Hepatocyte (in vitro differentiated cells): ENCODE results near the gene PDE3B. TPM values are rescaled to one million over a fixed set of nuclear protein-coding genes. Genes with fewer than 3 reads are reported as not detected.
"Not testable (repeated sequence)": the region's sequence is repeated elsewhere in the genome, so short reads cannot be mapped to it uniquely, and the experiment has no call there.

ENCODE experiments used
- DNase-seq: peaks from one replicate; pipeline ENCODE4 v3.0.0-alpha.2; 2016; ENCODE audit warnings: low spot score
- H2AFZ ChIP-seq: fragments of 200-600 bp; sonication (generic); 2 replicates; pipeline ENCODE4 v1.6.0; 2016; ENCODE audit warnings: antibody characterized with exemption, mild to moderate bottlenecking
- H3K27ac ChIP-seq: fragments of 200-600 bp; sonication (generic); 2 replicates; pipeline ENCODE4 v1.5.1; 2016; ENCODE audit warnings: mild to moderate bottlenecking
- H3K27me3 ChIP-seq: fragments of 200-600 bp; sonication (generic); 2 replicates; pipeline ENCODE4 v1.6.1; 2016
- H3K36me3 ChIP-seq: fragments of 200-600 bp; sonication (generic); replicated peaks from 2 replicates; pipeline ENCODE4 v1.5.1; 2016; ENCODE audit warnings: low read depth; ENCODE audit not compliant: insufficient read depth
- H3K4me1 ChIP-seq: fragments of 200-600 bp; sonication (generic); 2 replicates; pipeline ENCODE4 v1.5.1; 2016; ENCODE audit warnings: mild to moderate bottlenecking, moderate library complexity; ENCODE audit not compliant: insufficient read depth
- H3K4me2 ChIP-seq: fragments of 200-600 bp; sonication (generic); 2 replicates; pipeline ENCODE4 v1.6.0; 2016
- H3K4me3 ChIP-seq: fragments of 200-600 bp; sonication (generic); 2 replicates; pipeline ENCODE4 v1.5.1; 2016; ENCODE audit warnings: mild to moderate bottlenecking
- H3K79me2 ChIP-seq: fragments of 200-600 bp; sonication (generic); 2 replicates; pipeline ENCODE4 v1.6.0; 2017; ENCODE audit warnings: mild to moderate bottlenecking
- H3K9me2 ChIP-seq: fragments of 200-600 bp; sonication (generic); replicated peaks from 2 replicates; pipeline ENCODE4 v1.6.0; 2017; ENCODE audit warnings: mild to moderate bottlenecking; ENCODE audit not compliant: insufficient read depth
- H3K9me3 ChIP-seq: fragments of 200-600 bp; sonication (generic); 2 replicates; pipeline ENCODE4 v1.5.1; 2016; ENCODE audit warnings: low read depth, mild to moderate bottlenecking
- H4K20me1 ChIP-seq: fragments of 200-600 bp; sonication (generic); 2 replicates; pipeline ENCODE4 v1.6.0; 2016; ENCODE audit warnings: mild to moderate bottlenecking; ENCODE audit not compliant: insufficient read depth, poor library complexity, severe bottlenecking
- CTCF ChIP-seq: fragments of 200-600 bp; sonication (generic); IDR thresholded peaks from 2 replicates; pipeline ENCODE4 v1.5.1; 2016; ENCODE audit warnings: antibody characterized with exemption, mild to moderate bottlenecking; ENCODE audit not compliant: poor library complexity
- EZH2 ChIP-seq: fragments of 200-600 bp; sonication (generic); IDR thresholded peaks from 2 replicates; pipeline ENCODE4 v1.6.1; 2016; ENCODE audit warnings: antibody characterized with exemption, mild to moderate bottlenecking, borderline replicate concordance
- EZH2phosphoT487 ChIP-seq: fragments of 200-600 bp; sonication (generic); IDR thresholded peaks from one replicate; pipeline ENCODE4 v1.6.1; 2018; ENCODE audit warnings: antibody characterized with exemption, mild to moderate bottlenecking, low read depth, moderate library complexity; ENCODE audit not compliant: unreplicated experiment, severe bottlenecking
- WGBS: methylation state at CpG from one replicate; pipeline ENCODE4 v1.1.6; 2016; ENCODE audit warnings: low lambda C conversion rate; ENCODE audit errors: missing lambda C conversion rate; 5-methylcytosine and 5-hydroxymethylcytosine counted together
- polyA plus RNA-seq: library from polyadenylated mRNA; unstranded; fragments of >200 nt; fragmentation: Nextera tagmentation; extraction: Ambion mirVana; gene quantifications from 2 replicates; pipeline ENCODE4 v1.2.1, GENCODE V29; 2016
- total RNA-seq: library from RNA; depleted of rRNA; stranded (reverse); fragments of >200 nt; gene quantifications from 2 replicates; pipeline ENCODE4 v1.2.3, GENCODE V29; 2014

PDE3B gene
- total and polyA plus RNA-seq, 2 experiments from 2014 or later = 15.8 to 46.3 TPM

- Histone ChIP-seq H3K9me2 (no peaks in the 10 kb centered on the region), H4K20me1 (no peaks in the 10 kb centered on the region), H2AFZ (no peak overlapping the region), H3K36me3 (no peaks in the 10 kb centered on the region), H3K4me3 (no peak overlapping the region), H3K27me3 (no peaks in the 10 kb centered on the region), H3K4me1 (no peaks in the 10 kb centered on the region), H3K4me2 (no peak overlapping the region), H3K79me2 (no peaks in the 10 kb centered on the region), H3K27ac (no peak overlapping the region), H3K9me3 (no peaks in the 10 kb centered on the region)
- WGBS = 94% methylated on average over 3 of the region's 3 CpGs
- peak; percentile 6 for DNase-seq
- TF ChIP-seq CTCF (no peak), EZH2 (no peak), EZH2phosphoT487 (no peak)
These were observed 131.1 kb downstream of the PDE3B start for GRCh38 chr11:14774721-14775120.

DNA sequence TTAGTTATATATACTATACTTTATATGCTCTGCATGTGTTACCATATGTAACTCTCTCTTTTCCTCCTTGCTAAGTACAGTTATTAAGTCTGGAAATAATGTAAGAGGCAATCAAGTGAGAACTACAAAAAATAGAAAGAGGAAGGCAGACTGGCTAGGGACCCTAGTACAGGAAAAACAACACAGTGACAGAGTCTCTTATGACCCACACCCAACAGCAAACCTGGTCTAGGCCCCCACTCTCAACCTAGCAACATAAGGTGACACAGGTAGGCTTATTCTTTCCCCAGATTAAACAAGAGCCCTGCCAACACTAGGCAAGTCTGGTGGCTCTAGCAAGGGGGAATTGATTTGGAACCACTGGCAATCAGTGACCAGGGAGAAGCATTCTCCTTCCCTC is 132.3 kb downstream of the PDE3B start:
- no peaks in the 10 kb centered on the region for H3K4me1 ChIP-seq
- H3K4me2 ChIP-seq = no peak overlapping the region
- H2AFZ ChIP-seq = no peak overlapping the region
- no peak overlapping the region for H3K4me3 ChIP-seq
- no peaks in the 10 kb centered on the region for H4K20me1 ChIP-seq
- no peak for TF ChIP-seq EZH2
- TF ChIP-seq CTCF = no peak
- TF ChIP-seq EZH2phosphoT487 = no peak
- H3K36me3 ChIP-seq = no peaks in the 10 kb centered on the region
- H3K79me2 ChIP-seq = no peaks in the 10 kb centered on the region
- H3K9me2 ChIP-seq = no peaks in the 10 kb centered on the region
- no peaks in the 10 kb centered on the region for H3K9me3 ChIP-seq
- H3K27me3 ChIP-seq = no peaks in the 10 kb centered on the region
- H3K27ac ChIP-seq = no peak overlapping the region
- DNase-seq = no peak

GRCh38 chr11:14778460-14778859 is 134.9 kb downstream of the PDE3B start:
- not testable (repeated sequence) for DNase-seq, H3K9me2 ChIP-seq, H3K9me3 ChIP-seq, H3K36me3 ChIP-seq, H3K4me1 ChIP-seq, H3K4me2 ChIP-seq, H3K27me3 ChIP-seq, H3K27ac ChIP-seq, H4K20me1 ChIP-seq, H3K79me2 ChIP-seq, H2AFZ ChIP-seq, H3K4me3 ChIP-seq
- 96% methylated on average over 8 of the region's 8 CpGs for WGBS

DNA sequence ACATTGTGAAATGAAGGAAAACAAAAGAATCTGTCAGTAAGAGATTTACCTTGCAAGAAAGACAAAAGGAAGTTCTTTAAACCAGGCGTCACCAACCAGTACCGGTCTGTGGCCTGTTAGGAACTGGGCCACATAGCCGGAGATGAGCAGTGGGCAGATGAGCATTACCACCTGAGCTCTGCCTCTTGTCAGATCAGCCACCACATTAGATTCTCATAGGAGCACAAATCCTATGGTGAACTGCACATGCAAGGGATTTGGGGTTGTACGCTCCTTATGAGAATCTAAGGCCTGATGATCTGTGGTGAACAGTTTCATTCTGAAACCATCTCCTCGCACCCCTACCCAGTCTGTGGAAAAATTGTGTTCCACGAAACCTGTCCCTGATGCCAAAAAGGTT is 140.2 kb downstream of the PDE3B start:
- Histone ChIP-seq H3K4me3 (no peak overlapping the region), H3K27me3 (no peaks in the 10 kb centered on the region), H2AFZ (no peak overlapping the region), H4K20me1 (no peaks in the 10 kb centered on the region), H3K79me2 (no peaks in the 10 kb centered on the region), H3K9me3 (no peaks in the 10 kb centered on the region), H3K4me1 (no peaks in the 10 kb centered on the region), H3K36me3 (no peaks in the 10 kb centered on the region), H3K27ac (no peak overlapping the region), H3K9me2 (no peaks in the 10 kb centered on the region), H3K4me2 (no peak overlapping the region)
- DNase-seq = no peak
- TF ChIP-seq EZH2phosphoT487 (no peak), CTCF (no peak), EZH2 (no peak)
- WGBS = 98% methylated on average over 6 of the region's 6 CpGs
